SK-N-SH (cell line): Measurements from ENCODE around the gene IGSF5. TPM values are rescaled to one million over a fixed set of nuclear protein-coding genes. Genes with fewer than 3 reads are reported as not detected.

Source experiments
- CTCF ChIA-PET: fragments of 300-600, 350-600 bp; formaldehyde crosslinking; extraction: SDS; loops from one replicate; lab custom pipeline; 2021; lab: Yijun Ruan, JAX
- POLR2A ChIA-PET: fragments of 350-600 bp; sonication (Branson Sonifier 250); formaldehyde crosslinking; extraction: SDS; loops from one replicate; lab custom pipeline; 2020; ENCODE audit warnings: antibody characterized with exemption, inconsistent platforms; lab: Yijun Ruan, JAX
- DNase-seq: peaks from one replicate; pipeline ENCODE4 v3.0.0; 2012
- H2AFZ ChIP-seq: fragments of 200-600 bp; sonication (generic); 2 replicates; pipeline ENCODE4 v1.8.1; 2016; ENCODE audit warnings: antibody characterized with exemption, mild to moderate bottlenecking, low read depth
- H3F3A ChIP-seq: fragments of 200-600 bp; sonication (generic); replicated peaks from 2 replicates; pipeline ENCODE3; 2016; ENCODE audit warnings: antibody characterized with exemption, mild to moderate bottlenecking; ENCODE audit not compliant: insufficient read depth
- H3K27ac ChIP-seq, 2 experiments: fragments of 200-500 bp in 1 of 2; fragments of 200-600 bp in 1 of 2; sonication (Bioruptor generic) in 1 of 2; sonication (generic), shearing (Covaris generic) in 1 of 2; 2 replicates each; pipeline versions ENCODE4 v1.5.1 to v1.6.1; 2014 to 2016; ENCODE audit warnings: low read depth in 2 of 2, inconsistent platforms in 1 of 2, low read length in 1 of 2, mild to moderate bottlenecking in 1 of 2, mixed read lengths in 1 of 2
- H3K27me3 ChIP-seq: fragments of 200-600 bp; sonication (generic), shearing (Covaris generic); 2 replicates; pipeline ENCODE4 v1.6.1; 2016; ENCODE audit warnings: mixed run types; ENCODE audit not compliant: insufficient read depth
- H3K36me3 ChIP-seq, 2 experiments: fragments of 200-500 bp in 1 of 2; fragments of 200-600 bp in 1 of 2; sonication (Bioruptor generic) in 1 of 2; sonication (generic) in 1 of 2; replicated peaks in 1 of 2; 2 replicates each; pipeline versions ENCODE3 to v1.5.1; 2014 to 2016; ENCODE audit warnings: low read length in 1 of 2, mild to moderate bottlenecking in 1 of 2; ENCODE audit not compliant: insufficient read depth in 2 of 2, control insufficient read depth in 1 of 2
- H3K4me1 ChIP-seq, 2 experiments: fragments of 200-500 bp in 1 of 2; fragments of 200-600 bp in 1 of 2; sonication (Bioruptor generic) in 1 of 2; sonication (generic), shearing (Covaris generic) in 1 of 2; 2 replicates each; pipeline versions ENCODE4 v1.5.1 to v1.6.1; 2014 to 2016; ENCODE audit warnings: low read depth in 1 of 2, low read length in 1 of 2, mixed run types in 1 of 2; ENCODE audit not compliant: insufficient read depth in 2 of 2, control insufficient read depth in 1 of 2
- H3K4me2 ChIP-seq: fragments of 200-600 bp; sonication (generic), shearing (Covaris generic); 2 replicates; pipeline ENCODE4 v1.6.1; 2017; ENCODE audit warnings: mixed run types
- H3K4me3 ChIP-seq, 2 experiments: fragments of 200-500 bp in 1 of 2; fragments of 200-600 bp in 1 of 2; sonication (Bioruptor generic) in 1 of 2; sonication (generic), shearing (Covaris generic) in 1 of 2; 2 replicates each; pipeline versions ENCODE4 v1.5.1 to v1.8.1; 2014 to 2016; ENCODE audit warnings: low read depth in 2 of 2, inconsistent platforms in 1 of 2, low read length in 1 of 2, mild to moderate bottlenecking in 1 of 2, mixed read lengths in 1 of 2, moderate library complexity in 1 of 2
- H3K79me2 ChIP-seq: fragments of 200-600 bp; sonication (generic); 2 replicates; pipeline ENCODE4 v1.8.1; 2017; ENCODE audit warnings: mild to moderate bottlenecking; ENCODE audit not compliant: insufficient read depth
- H3K9ac ChIP-seq: fragments of 200-600 bp; sonication (generic); 2 replicates; pipeline ENCODE4 v1.6.1; 2017; ENCODE audit warnings: mixed run types
- H3K9me2 ChIP-seq: fragments of 200-600 bp; sonication (generic); 2 replicates; pipeline ENCODE4 v1.6.1; 2017; ENCODE audit warnings: mixed run types
- H3K9me3 ChIP-seq: fragments of 200-600 bp; sonication (generic); 2 replicates; pipeline ENCODE4 v1.6.1; 2017; ENCODE audit warnings: mixed run types, mild to moderate bottlenecking, moderate library complexity
- H4K20me1 ChIP-seq: fragments of 200-600 bp; sonication (generic); 2 replicates; pipeline ENCODE4 v1.6.1; 2017; ENCODE audit warnings: mild to moderate bottlenecking, mixed run types; ENCODE audit not compliant: insufficient read depth
- CTCF ChIP-seq: fragments of 200-600 bp; sonication (generic); IDR thresholded peaks from 2 replicates; pipeline ENCODE4 v1.6.1; 2017; ENCODE audit warnings: antibody characterized with exemption, mild to moderate bottlenecking, moderate library complexity
- ELF1 ChIP-seq: IDR thresholded peaks from 2 replicates; pipeline ENCODE4 v1.4.0; 2012
- EP300 ChIP-seq, 2 experiments: IDR thresholded peaks; 2 replicates each; pipeline versions ENCODE4 v1.4.0 to v1.6.1; 2012; ENCODE audit warnings: borderline replicate concordance in 1 of 2, low read depth in 1 of 2, low read length in 1 of 2
- FOXJ3 ChIP-seq: sonication (generic); formaldehyde crosslinking; IDR thresholded peaks from 2 replicates; pipeline ENCODE4 v1.5.1; 2020; ENCODE audit warnings: mild to moderate bottlenecking, missing genetic modification reagents
- FOXM1 ChIP-seq: IDR thresholded peaks from 2 replicates; pipeline ENCODE4 v1.4.0; 2012; ENCODE audit warnings: low read depth, mild to moderate bottlenecking
- MAX ChIP-seq: IDR thresholded peaks from 2 replicates; pipeline ENCODE4 v1.4.0; 2012; ENCODE audit warnings: low read depth
- MXI1 ChIP-seq: IDR thresholded peaks from 2 replicates; pipeline ENCODE4 v1.6.1; 2012; ENCODE audit warnings: mild to moderate bottlenecking, low read depth, low read length, improper control_type of control experiment
- PBX3 ChIP-seq: IDR thresholded peaks from 2 replicates; pipeline ENCODE4; 2012
- POLR2AphosphoS5 ChIP-seq: IDR thresholded peaks from 2 replicates; pipeline ENCODE4 v1.6.1; 2012; ENCODE audit warnings: low read depth, low read length
- RFX5 ChIP-seq: IDR thresholded peaks from 2 replicates; pipeline ENCODE4 v1.6.1; 2012; ENCODE audit warnings: mild to moderate bottlenecking, improper control_type of control experiment, low read length
- SMC3 ChIP-seq: IDR thresholded peaks from 2 replicates; pipeline ENCODE4 v1.6.1; 2012; ENCODE audit warnings: low read depth, low read length, improper control_type of control experiment
- TAF1 ChIP-seq: IDR thresholded peaks from 2 replicates; pipeline ENCODE4 v1.6.1; 2012; ENCODE audit warnings: low read depth, mild to moderate bottlenecking, low read length, moderate library complexity, borderline replicate concordance
- USF1 ChIP-seq: IDR thresholded peaks from 2 replicates; pipeline ENCODE4 v1.4.0; 2012; ENCODE audit warnings: low read depth, borderline replicate concordance
- ZBTB33 ChIP-seq: IDR thresholded peaks from 2 replicates; pipeline ENCODE4 v1.4.0; 2012; ENCODE audit warnings: low read depth, borderline replicate concordance
- WGBS: methylation state at CpG from one replicate; pipeline ENCODE4 v1.1.6; 2017; ENCODE audit warnings: low lambda C conversion rate; 5-methylcytosine and 5-hydroxymethylcytosine counted together
- polyA plus RNA-seq, 3 experiments: library from polyadenylated mRNA; depleted of rRNA; stranded (reverse); fragments of >200 nt; gene quantifications; 2 replicates each; pipeline ENCODE4 v1.2.3, GENCODE V29; 2012

Gene IGSF5
- polyA plus RNA-seq, 1 of the 3 experiments (the other 2 are of a cell fraction), result 0.08 TPM

- TF ChIP-seq USF1, result no peak
- TF ChIP-seq ELF1, result no peak
- no peak for TF ChIP-seq FOXM1
- no peak for TF ChIP-seq TAF1
- TF ChIP-seq SMC3, result no peak
- no peak for TF ChIP-seq CTCF
- TF ChIP-seq POLR2AphosphoS5, result no peak
- no peak for TF ChIP-seq PBX3
- TF ChIP-seq MXI1, result no peak
- no peak for TF ChIP-seq RFX5
- no peak for TF ChIP-seq FOXJ3 (CRISPR knock-in tag)
- TF ChIP-seq MAX, result no peak
- TF ChIP-seq ZBTB33, result no peak
- no peak for TF ChIP-seq EP300 (IDR thresholded peaks at IDR 0.05; ENCODE audit: borderline replicate concordance in 1 of 2, low read depth in 1 of 2, low read length in 1 of 2)
- no peaks in the 10 kb centered on the region for H3K9me2 ChIP-seq
Measured at GRCh38 chr21:39843916-39844315, 98.9 kb downstream of the IGSF5 start.

More at GRCh38 chr21:39843916-39844315, 98.9 kb downstream of the IGSF5 start:
- H2AFZ ChIP-seq, result no peak overlapping the region
- no peak for DNase-seq
- POLR2A ChIA-PET, result no interaction called here
- CTCF ChIA-PET, result interaction anchor here (1.3 to 1.6 kb wide), 2 partner anchors 20 to 23 kb away, joined by 3 to 4 read pairs; partner anchors contain the start of gene PCP4
- H3F3A ChIP-seq, result no peaks in the 10 kb centered on the region
- no peaks in the 10 kb centered on the region for H3K4me1 ChIP-seq
- no peaks in the 10 kb centered on the region for H3K79me2 ChIP-seq
- H3K9ac ChIP-seq, result no peak overlapping the region
- no peaks in the 10 kb centered on the region for H4K20me1 ChIP-seq
- H3K27ac ChIP-seq, result no peak overlapping the region
- no peak overlapping the region for H3K4me3 ChIP-seq
- no peaks in the 10 kb centered on the region for H3K36me3 ChIP-seq
- no peak overlapping the region for H3K4me2 ChIP-seq
- WGBS, result 16% methylated on average over 5 of the region's 5 CpGs
- no peaks in the 10 kb centered on the region; the same call in 1 of the 2 replicates for H3K9me3 ChIP-seq
- no peaks in the 10 kb centered on the region for H3K27me3 ChIP-seq
